H7 (cell line): ENCODE results near the gene SCEL. TPM values are rescaled to one million over a fixed set of nuclear protein-coding genes. Genes with fewer than 3 reads are reported as not detected.
"Not testable (repeated sequence)": the region's sequence is repeated elsewhere in the genome, so short reads cannot be mapped to it uniquely, and the experiment has no call there.

Experiments used
- DNase-seq: peaks from one replicate; pipeline ENCODE4 v3.0.0; 2012
- H3K27me3 ChIP-seq: 2 replicates; pipeline ENCODE4 v1.6.0; 2011; ENCODE audit warnings: mild to moderate bottlenecking, low read length; ENCODE audit not compliant: control insufficient read depth, insufficient read depth
- H3K36me3 ChIP-seq: replicated peaks from 2 replicates; pipeline ENCODE4 v1.5.1; 2011; ENCODE audit warnings: low read length; ENCODE audit not compliant: control insufficient read depth, insufficient read depth
- H3K4me3 ChIP-seq: 2 replicates; pipeline ENCODE4 v1.5.1; 2011; ENCODE audit warnings: low read depth, mild to moderate bottlenecking, control low read depth, low read length, moderate library complexity; ENCODE audit not compliant: insufficient read depth
- total RNA-seq: library from RNA; depleted of rRNA; stranded (reverse); fragments of >200 nt; shearing (Covaris generic); gene quantifications from 2 replicates; pipeline ENCODE4 v1.2.3, GENCODE V29; 2014

SCEL gene
- total RNA-seq, 1 experiment from 2014 or later = not detected

- no peaks in the 10 kb centered on the region for H3K27me3 ChIP-seq
- no peaks in the 10 kb centered on the region for H3K36me3 ChIP-seq
- no peak for DNase-seq
- no peak overlapping the region for H3K4me3 ChIP-seq
Measured at GRCh38 chr13:77628170-77628569, 92.7 kb downstream of the SCEL start.

GRCh38 chr13:77637588-77637987 is 102.1 kb downstream of the SCEL start:
- Histone ChIP-seq H3K27me3 (no peaks in the 10 kb centered on the region), H3K4me3 (no peak overlapping the region), H3K36me3 (no peaks in the 10 kb centered on the region)
- DNase-seq = no peak

GRCh38 chr13:77650409-77650808 is 114.9 kb downstream of the SCEL start:
- DNase-seq = no peak
- Histone ChIP-seq H3K27me3 (no peaks in the 10 kb centered on the region), H3K4me3 (no peak overlapping the region), H3K36me3 (no peaks in the 10 kb centered on the region)

- Histone ChIP-seq H3K27me3 (no peaks in the 10 kb centered on the region), H3K36me3 (no peaks in the 10 kb centered on the region), H3K4me3 (no peak overlapping the region)
- DNase-seq = no peak
Measured at GRCh38 chr13:77653301-77653700, 117.8 kb downstream of the SCEL start.

GRCh38 chr13:77660016-77660415 is 124.5 kb downstream of the SCEL start:
- H3K36me3 ChIP-seq, H3K4me3 ChIP-seq, DNase-seq, H3K27me3 ChIP-seq: not testable (repeated sequence)

- Histone ChIP-seq H3K36me3 (no peaks in the 10 kb centered on the region), H3K4me3 (no peak overlapping the region), H3K27me3 (no peaks in the 10 kb centered on the region)
- DNase-seq = no peak
Measured at GRCh38 chr13:77660841-77661250, 125.3 kb downstream of the SCEL start.

GRCh38 chr13:77662301-77662700 is 126.8 kb downstream of the SCEL start:
- H3K4me3 ChIP-seq, DNase-seq, H3K36me3 ChIP-seq, H3K27me3 ChIP-seq: not testable (repeated sequence)

- H3K36me3 ChIP-seq, DNase-seq, H3K27me3 ChIP-seq, H3K4me3 ChIP-seq: not testable (repeated sequence)
Measured at GRCh38 chr13:77662831-77663230, 127.3 kb downstream of the SCEL start.

GRCh38 chr13:77674852-77675251 is 139.3 kb downstream of the SCEL start:
- DNase-seq = no peak
- H3K4me3 ChIP-seq = no peak overlapping the region
- no peaks in the 10 kb centered on the region for H3K27me3 ChIP-seq
- H3K36me3 ChIP-seq = no peaks in the 10 kb centered on the region

GRCh38 chr13:77678691-77679235 is 143.3 kb downstream of the SCEL start:
- no peak for DNase-seq
- no peak overlapping the region for H3K4me3 ChIP-seq
- no peaks in the 10 kb centered on the region for H3K36me3 ChIP-seq
- H3K27me3 ChIP-seq = no peaks in the 10 kb centered on the region

GRCh38 chr13:77687799-77688198 is 152.3 kb downstream of the SCEL start:
- H3K36me3 ChIP-seq = no peaks in the 10 kb centered on the region
- H3K4me3 ChIP-seq = no peak overlapping the region
- H3K27me3 ChIP-seq = no peaks in the 10 kb centered on the region
- DNase-seq = no peak

GRCh38 chr13:77691871-77692270 is 156.4 kb downstream of the SCEL start:
- Histone ChIP-seq H3K27me3 (peaks cover 13% of the 10 kb centered on the region), H3K36me3 (no peaks in the 10 kb centered on the region), H3K4me3 (no peak overlapping the region)
- DNase-seq = no peak

- H3K27me3 ChIP-seq = peaks cover 14% of the 10 kb centered on the region
- DNase-seq = no peak
- H3K36me3 ChIP-seq = no peaks in the 10 kb centered on the region
- H3K4me3 ChIP-seq = no peak overlapping the region
Measured at GRCh38 chr13:77692746-77693448, 157.4 kb downstream of the SCEL start.

- Histone ChIP-seq H3K36me3 (no peaks in the 10 kb centered on the region), H3K4me3 (no peak overlapping the region), H3K27me3 (peaks cover 14% of the 10 kb centered on the region)
- DNase-seq = no peak
Measured at GRCh38 chr13:77693449-77693940, 158.0 kb downstream of the SCEL start.
